ENCODE data around the gene GLI2.

Gene GLI2

DNA sequence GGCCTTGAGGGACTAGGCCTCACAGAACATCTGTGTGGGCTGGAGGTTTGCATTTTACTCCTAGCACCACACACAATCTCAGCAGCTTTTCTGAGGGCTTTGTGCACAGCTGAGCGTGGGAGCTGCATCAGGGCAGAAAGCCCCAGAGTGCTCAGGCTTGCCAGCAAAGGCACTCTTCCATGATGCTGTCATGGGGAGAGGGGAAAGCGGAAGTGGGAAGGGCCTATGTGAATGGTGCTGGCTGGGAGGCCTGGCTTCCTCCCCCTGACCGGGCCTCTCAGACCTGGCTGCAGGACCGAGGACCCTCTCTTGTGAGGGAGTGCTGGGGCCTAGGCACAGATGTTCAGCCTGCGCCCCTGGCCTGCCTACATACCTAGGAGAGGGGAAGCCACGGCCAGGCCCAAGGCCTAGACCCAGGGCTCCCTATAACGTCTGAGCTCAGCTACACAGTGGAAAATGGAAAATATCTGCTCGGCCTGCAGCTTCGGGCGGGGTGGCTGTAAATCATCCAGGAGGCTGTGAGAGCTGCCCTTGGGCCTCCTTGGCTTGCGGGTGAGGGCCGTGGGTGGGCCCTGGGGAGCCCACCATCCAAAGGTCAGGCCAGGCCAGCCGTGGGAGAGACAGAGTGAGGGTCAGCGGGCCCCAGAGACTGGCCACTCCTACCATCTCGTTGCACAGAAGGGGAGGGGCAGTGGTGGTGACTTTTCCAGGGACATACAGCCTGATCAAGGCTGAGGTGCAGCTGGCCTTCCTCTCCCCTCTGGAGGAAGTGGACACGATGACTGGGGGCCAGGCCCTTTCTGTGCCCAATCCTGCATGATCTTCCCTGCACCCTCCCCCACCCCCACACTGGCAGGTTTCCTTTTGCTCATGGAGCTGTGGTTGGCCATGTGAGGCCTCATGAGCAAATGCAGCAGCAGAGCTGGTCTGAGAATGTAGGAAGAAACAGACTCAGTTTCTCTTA lies 22.8 kb downstream of the GLI2 start:
- H3K27ac ChIP-seq, result no peak overlapping the region
- TF ChIP-seq, protein P1, sequence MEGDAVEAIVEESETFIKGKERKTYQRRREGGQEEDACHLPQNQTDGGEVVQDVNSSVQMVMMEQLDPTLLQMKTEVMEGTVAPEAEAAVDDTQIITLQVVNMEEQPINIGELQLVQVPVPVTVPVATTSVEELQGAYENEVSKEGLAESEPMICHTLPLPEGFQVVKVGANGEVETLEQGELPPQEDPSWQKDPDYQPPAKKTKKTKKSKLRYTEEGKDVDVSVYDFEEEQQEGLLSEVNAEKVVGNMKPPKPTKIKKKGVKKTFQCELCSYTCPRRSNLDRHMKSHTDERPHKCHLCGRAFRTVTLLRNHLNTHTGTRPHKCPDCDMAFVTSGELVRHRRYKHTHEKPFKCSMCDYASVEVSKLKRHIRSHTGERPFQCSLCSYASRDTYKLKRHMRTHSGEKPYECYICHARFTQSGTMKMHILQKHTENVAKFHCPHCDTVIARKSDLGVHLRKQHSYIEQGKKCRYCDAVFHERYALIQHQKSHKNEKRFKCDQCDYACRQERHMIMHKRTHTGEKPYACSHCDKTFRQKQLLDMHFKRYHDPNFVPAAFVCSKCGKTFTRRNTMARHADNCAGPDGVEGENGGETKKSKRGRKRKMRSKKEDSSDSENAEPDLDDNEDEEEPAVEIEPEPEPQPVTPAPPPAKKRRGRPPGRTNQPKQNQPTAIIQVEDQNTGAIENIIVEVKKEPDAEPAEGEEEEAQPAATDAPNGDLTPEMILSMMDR (IDR thresholded peaks at IDR 0.05), result no peak
- H3K4me1 ChIP-seq (ENCODE audit: control insufficient read depth in 1 of 2, insufficient read depth in 1 of 2, low read depth in 1 of 2, low read length in 1 of 2), result no peaks in the 10 kb centered on the region

DNA sequence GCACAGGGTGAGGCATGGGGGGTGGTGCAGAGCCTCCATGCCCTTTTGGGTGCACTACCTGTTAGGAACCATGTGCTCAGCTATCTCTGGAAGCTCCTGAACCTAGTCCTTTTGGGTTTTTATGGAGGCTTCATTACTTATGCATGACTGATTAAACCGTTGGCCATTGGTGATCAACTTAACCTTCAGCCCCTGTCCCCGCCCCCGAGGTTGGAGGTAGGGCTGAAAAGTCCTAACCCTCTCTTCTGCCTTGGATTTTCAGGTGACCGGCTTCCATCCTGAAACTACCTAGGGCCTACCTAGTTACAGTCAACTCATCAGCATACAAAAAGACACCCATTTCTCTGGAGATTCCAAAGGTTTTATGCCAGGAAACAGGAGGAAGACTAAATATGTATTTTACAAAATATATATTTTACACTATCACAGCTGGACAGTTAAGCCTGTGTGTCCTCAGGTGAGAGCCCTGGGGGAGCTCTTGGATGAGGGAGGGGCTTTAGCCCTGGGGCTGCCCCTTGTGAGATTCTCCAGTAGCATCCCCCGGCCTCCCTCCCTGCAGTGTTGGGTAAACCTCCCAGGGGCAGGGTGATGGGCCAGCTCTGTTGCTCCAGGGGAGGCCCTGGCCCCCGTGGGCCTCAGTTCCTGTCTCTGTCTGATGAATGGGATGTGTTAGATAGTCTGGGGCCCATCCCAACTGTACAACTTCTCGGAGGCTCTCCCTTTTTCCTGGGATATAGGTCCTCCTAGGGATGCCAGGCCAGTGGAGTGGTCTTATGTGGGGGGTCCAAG lies 24.1 kb downstream of the GLI2 start:
- TF ChIP-seq, protein P1 (IDR thresholded peaks at IDR 0.05), result no peak
- H3K27ac ChIP-seq, result no peak overlapping the region
- H3K4me3 ChIP-seq (ENCODE audit: low read depth in 1 of 2, low read length in 1 of 2), result no peak overlapping the region
- no peaks in the 10 kb centered on the region for H3K36me3 ChIP-seq
- H3K27me3 ChIP-seq, result peaks cover 3% of the 10 kb centered on the region
- no peaks in the 10 kb centered on the region for H3K4me1 ChIP-seq (ENCODE audit: control insufficient read depth in 1 of 2, insufficient read depth in 1 of 2, low read depth in 1 of 2, low read length in 1 of 2)
- H3K9me3 ChIP-seq, result no peaks in the 10 kb centered on the region

More for the DNA sequence above, 22.8 kb downstream of the GLI2 start:
- Histone ChIP-seq H3K4me3 (ENCODE audit: low read depth in 1 of 2, low read length in 1 of 2) (no peak overlapping the region), H3K36me3 (no peaks in the 10 kb centered on the region), H3K9me3 (no peaks in the 10 kb centered on the region), H3K27me3 (peaks cover 3% of the 10 kb centered on the region)

GRCh38 chr2:120760446-120761135 lies 24.9 kb downstream of the GLI2 start:
- H3K4me3 ChIP-seq (ENCODE audit: low read depth in 1 of 2, low read length in 1 of 2), result no peak overlapping the region
- TF ChIP-seq, protein P1 (IDR thresholded peaks at IDR 0.05), result no peak
- H3K36me3 ChIP-seq, result no peaks in the 10 kb centered on the region
- no peaks in the 10 kb centered on the region for H3K4me1 ChIP-seq (ENCODE audit: control insufficient read depth in 1 of 2, insufficient read depth in 1 of 2, low read depth in 1 of 2, low read length in 1 of 2)
- peaks cover 3% of the 10 kb centered on the region for H3K27me3 ChIP-seq
- no peak overlapping the region for H3K27ac ChIP-seq
- H3K9me3 ChIP-seq, result no peaks in the 10 kb centered on the region

GRCh38 chr2:120761164-120761861 lies 25.6 kb downstream of the GLI2 start:
- H3K27ac ChIP-seq, result no peak overlapping the region
- H3K9me3 ChIP-seq, result no peaks in the 10 kb centered on the region
- peaks cover 3% of the 10 kb centered on the region for H3K27me3 ChIP-seq
- no peaks in the 10 kb centered on the region for H3K4me1 ChIP-seq (ENCODE audit: control insufficient read depth in 1 of 2, insufficient read depth in 1 of 2, low read depth in 1 of 2, low read length in 1 of 2)
- TF ChIP-seq, protein P1 (IDR thresholded peaks at IDR 0.05), result no peak
- H3K36me3 ChIP-seq, result no peaks in the 10 kb centered on the region
- H3K4me3 ChIP-seq (ENCODE audit: low read depth in 1 of 2, low read length in 1 of 2), result no peak overlapping the region

- Histone ChIP-seq H3K36me3 (no peaks in the 10 kb centered on the region), H3K27me3 (peaks cover 3% of the 10 kb centered on the region), H3K27ac (no peak overlapping the region), H3K9me3 (no peaks in the 10 kb centered on the region), H3K4me1 (ENCODE audit: control insufficient read depth in 1 of 2, insufficient read depth in 1 of 2, low read depth in 1 of 2, low read length in 1 of 2) (no peaks in the 10 kb centered on the region), H3K4me3 (ENCODE audit: low read depth in 1 of 2, low read length in 1 of 2) (no peak overlapping the region)
- TF ChIP-seq, protein P1 (IDR thresholded peaks at IDR 0.05), result no peak
Observed at GRCh38 chr2:120761911-120762310, 26.2 kb downstream of the GLI2 start.
